Ascending aorta (tissue), 2 donors: Measurements from ENCODE around the gene ALX1. TPM values are rescaled to one million over a fixed set of nuclear protein-coding genes. Genes with fewer than 3 reads are reported as not detected.

ENCODE experiments used
- DNase-seq, 2 donors: peaks; one replicate each; pipeline ENCODE4 v3.0.0-alpha.2; 2019; ENCODE audit warnings: low spot score in 2 of 2
- H3K27ac ChIP-seq, 2 donors: fragments of 200-600 bp; sonication (generic); one replicate each; pipeline ENCODE4 v1.5.1; 2016 to 2017; ENCODE audit warnings: mild to moderate bottlenecking in 1 of 2
- H3K27me3 ChIP-seq: fragments of 200-600 bp; sonication (generic); one replicate; pipeline ENCODE4 v1.5.1; 2017
- H3K36me3 ChIP-seq, 2 donors: fragments of 200-600 bp; sonication (generic); one replicate each; pipeline ENCODE4 v1.5.1; 2016
- H3K4me1 ChIP-seq, 2 donors: fragments of 200-600 bp; sonication (generic); one replicate each; pipeline ENCODE4 v1.5.1; 2016 to 2017; ENCODE audit warnings: mild to moderate bottlenecking in 1 of 2
- H3K4me3 ChIP-seq, 2 donors: fragments of 200-600 bp; sonication (generic); one replicate each; pipeline ENCODE4 v1.5.1; 2016 to 2017; ENCODE audit warnings: mild to moderate bottlenecking in 1 of 2
- H3K9me3 ChIP-seq, 2 donors: fragments of 200-600 bp; sonication (generic); one replicate each; pipeline ENCODE4 v1.5.1; 2016
- intact Hi-C: fragments of 100-400 bp; cut with DNase I; formaldehyde crosslinking; loops from one replicate; pipeline ENCODE4 v1.15.1; 2023
- total RNA-seq: library from RNA; depleted of rRNA; stranded (reverse); fragments of >200 nt; gene quantifications from one replicate; pipeline ENCODE4 v1.1.0, GENCODE V29; 2016
- TF ChIP-seq, protein P1 (sequence below), 3 experiments: fragments of 200-600 bp in 2 of 3; fragments of 450-650 bp in 1 of 3; sonication (generic) in 2 of 3; IDR thresholded peaks; one replicate each; pipeline ENCODE4 v1.5.1; 2016 to 2019; ENCODE audit warnings: antibody characterized with exemption in 3 of 3, mild to moderate bottlenecking in 1 of 3, moderate library complexity in 1 of 3

The ALX1 gene
- total RNA-seq, 1 donor from 2014 or later, result not detected

DNA sequence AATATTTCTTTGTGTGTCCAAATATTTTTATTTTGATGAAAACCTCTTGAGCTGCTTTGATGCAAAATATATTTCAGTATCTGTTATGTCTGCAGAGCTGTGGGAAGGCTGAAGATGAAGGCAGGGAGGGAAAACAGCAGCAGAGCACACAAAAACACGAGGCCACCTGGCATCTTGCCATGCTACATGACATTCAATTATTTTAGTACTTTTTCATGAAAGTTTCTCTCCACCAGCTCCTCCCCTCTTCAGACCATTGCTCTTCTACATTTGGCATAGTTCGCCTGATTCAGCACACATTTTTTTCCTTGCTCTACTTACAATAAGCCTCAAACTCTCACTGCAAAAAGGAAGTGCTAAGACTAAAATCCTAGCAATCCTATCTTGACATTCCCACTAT is 4.6 kb upstream of the ALX1 start:
- H3K27me3 ChIP-seq, result peaks cover 17% of the 10 kb centered on the region
- DNase-seq, result no peak

DNA sequence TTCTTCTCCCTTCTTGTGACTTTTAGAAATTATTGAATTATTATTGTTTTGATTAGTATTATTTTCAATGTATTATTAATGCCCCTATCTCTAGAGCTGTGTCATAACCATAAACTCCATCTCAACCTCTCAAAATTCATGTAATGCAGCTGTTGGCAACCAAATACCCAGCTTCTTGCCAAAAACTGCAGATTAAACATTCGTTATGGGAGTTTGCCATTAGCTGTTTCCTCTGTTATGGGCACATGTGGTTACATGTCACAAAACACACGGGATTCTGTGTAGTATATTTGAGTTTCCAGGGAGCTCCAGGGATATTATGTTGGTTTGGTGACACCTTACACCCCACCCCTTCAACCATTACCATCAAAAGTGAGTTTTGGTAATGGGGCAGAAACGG is 2.8 kb upstream of the ALX1 start:
- Histone ChIP-seq H3K9me3 (peaks cover 0 to 13% of the 10 kb centered on the region in 2 donors), H3K27ac (no peak overlapping the region), H3K4me1 (peaks cover 0 to 11% of the 10 kb centered on the region in 2 donors), H3K36me3 (no peaks in the 10 kb centered on the region), H3K4me3 (no peak overlapping the region), H3K27me3 (peaks cover 17% of the 10 kb centered on the region)
- DNase-seq, result no peak
- intact Hi-C loops, result no loop called here
- TF ChIP-seq, protein P1, sequence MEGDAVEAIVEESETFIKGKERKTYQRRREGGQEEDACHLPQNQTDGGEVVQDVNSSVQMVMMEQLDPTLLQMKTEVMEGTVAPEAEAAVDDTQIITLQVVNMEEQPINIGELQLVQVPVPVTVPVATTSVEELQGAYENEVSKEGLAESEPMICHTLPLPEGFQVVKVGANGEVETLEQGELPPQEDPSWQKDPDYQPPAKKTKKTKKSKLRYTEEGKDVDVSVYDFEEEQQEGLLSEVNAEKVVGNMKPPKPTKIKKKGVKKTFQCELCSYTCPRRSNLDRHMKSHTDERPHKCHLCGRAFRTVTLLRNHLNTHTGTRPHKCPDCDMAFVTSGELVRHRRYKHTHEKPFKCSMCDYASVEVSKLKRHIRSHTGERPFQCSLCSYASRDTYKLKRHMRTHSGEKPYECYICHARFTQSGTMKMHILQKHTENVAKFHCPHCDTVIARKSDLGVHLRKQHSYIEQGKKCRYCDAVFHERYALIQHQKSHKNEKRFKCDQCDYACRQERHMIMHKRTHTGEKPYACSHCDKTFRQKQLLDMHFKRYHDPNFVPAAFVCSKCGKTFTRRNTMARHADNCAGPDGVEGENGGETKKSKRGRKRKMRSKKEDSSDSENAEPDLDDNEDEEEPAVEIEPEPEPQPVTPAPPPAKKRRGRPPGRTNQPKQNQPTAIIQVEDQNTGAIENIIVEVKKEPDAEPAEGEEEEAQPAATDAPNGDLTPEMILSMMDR (IDR thresholded peaks at IDR 0.05), result no peak

More for the DNA sequence above, 4.6 kb upstream of the ALX1 start:
- TF ChIP-seq, protein P1 (IDR thresholded peaks at IDR 0.05), result no peak
- H3K4me1 ChIP-seq, result peaks cover 0 to 5% of the 10 kb centered on the region in 2 donors
- peaks cover 0 to 13% of the 10 kb centered on the region in 2 donors for H3K9me3 ChIP-seq
- H3K27ac ChIP-seq, result no peak overlapping the region
- no peaks in the 10 kb centered on the region for H3K36me3 ChIP-seq
- H3K4me3 ChIP-seq, result no peak overlapping the region
- intact Hi-C loops, result no loop called here

DNA sequence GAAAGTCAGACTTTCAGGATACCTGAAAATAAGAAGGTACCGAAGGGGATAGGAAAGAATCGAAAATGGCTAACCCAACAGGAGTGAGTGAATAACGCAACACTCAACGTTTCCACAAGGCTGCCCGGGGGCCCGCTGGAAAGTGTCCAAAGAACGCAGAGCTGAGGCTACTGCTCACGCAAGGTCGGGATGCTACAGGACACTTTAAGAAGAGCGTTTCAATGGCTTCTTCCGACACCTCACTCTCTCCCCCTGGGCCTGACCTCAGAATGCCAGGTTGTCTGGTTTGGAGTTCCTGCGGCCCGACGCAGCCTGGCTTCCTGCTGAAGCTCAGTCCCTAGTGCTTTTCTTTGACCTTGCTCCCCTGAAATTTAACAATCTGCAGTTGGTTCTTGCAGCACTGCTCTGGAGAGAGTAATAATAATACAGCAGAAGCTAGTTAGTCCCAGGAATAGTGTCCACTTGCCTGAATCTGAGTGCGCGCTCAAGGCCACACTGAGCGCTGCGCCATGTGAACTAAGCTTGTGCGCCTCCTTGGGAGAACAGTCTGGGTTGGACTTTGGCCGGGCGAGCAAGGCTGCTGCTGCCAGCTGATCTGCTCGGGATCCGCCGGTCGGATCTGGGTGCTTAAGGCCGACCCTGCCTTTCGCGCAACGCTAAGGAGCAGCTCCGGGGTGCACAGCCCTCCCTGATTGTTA is 2.0 kb upstream of the ALX1 start:
- no peak for DNase-seq
- intact Hi-C loops, result no loop called here
- Histone ChIP-seq H3K4me1 (peaks cover 0 to 11% of the 10 kb centered on the region in 2 donors), H3K36me3 (no peaks in the 10 kb centered on the region), H3K4me3 (no peak overlapping the region), H3K27me3 (peaks cover 17% of the 10 kb centered on the region), H3K9me3 (peaks cover 0 to 13% of the 10 kb centered on the region in 2 donors), H3K27ac (no peak overlapping the region)
- TF ChIP-seq, protein P1 (IDR thresholded peaks at IDR 0.05), result no peak

DNA sequence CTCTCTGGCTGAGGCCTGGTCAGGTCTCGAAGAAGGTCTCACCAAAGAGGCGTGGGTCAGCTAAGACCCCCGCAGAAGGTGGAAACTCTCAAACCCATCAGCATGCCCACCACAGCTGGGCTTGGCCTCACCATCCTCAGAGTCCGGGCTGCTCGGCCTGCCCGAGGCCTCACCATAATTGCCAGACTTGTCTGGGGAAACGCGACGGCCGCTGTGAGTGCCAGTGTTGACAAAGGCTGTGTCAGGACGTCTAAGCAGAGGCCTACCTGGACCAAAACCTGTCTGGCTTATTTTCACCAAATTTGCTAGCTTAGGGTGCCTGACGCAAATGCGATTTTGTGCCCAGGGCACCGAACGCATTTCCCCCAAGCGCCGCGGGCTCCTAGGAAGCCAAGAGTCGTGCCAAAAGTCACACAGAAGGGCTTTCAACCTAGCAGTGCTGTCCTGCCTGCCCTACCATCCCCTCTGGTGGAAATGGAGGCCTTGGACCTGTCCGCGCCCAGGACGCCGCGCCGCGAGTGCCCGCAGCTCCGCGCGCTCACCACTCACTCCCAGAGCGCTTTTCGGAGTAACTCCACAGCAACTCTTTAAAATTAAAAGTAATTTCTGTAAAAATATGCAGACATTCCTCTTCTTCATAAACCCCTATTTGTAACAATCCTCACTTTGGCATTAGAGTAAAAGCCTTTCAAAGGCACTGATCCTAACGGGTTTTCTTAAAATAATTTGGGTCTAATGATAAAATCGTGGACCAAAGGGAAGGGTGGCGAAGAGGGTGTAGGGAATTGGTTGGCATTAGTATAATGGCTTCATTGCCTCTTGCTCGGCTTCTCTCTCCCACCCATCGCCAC is 1.2 kb upstream of the ALX1 start:
- H3K4me3 ChIP-seq, result no peak overlapping the region
- no peak for DNase-seq
- TF ChIP-seq, protein P1 (IDR thresholded peaks at IDR 0.05), result no peak
- no peaks in the 10 kb centered on the region for H3K36me3 ChIP-seq
- intact Hi-C loops, result no loop called here
- H3K27ac ChIP-seq, result no peak overlapping the region
- H3K4me1 ChIP-seq, result peaks cover 0 to 11% of the 10 kb centered on the region in 2 donors
- H3K9me3 ChIP-seq, result peaks cover 0 to 13% of the 10 kb centered on the region in 2 donors
- peaks cover 17% of the 10 kb centered on the region for H3K27me3 ChIP-seq

DNA sequence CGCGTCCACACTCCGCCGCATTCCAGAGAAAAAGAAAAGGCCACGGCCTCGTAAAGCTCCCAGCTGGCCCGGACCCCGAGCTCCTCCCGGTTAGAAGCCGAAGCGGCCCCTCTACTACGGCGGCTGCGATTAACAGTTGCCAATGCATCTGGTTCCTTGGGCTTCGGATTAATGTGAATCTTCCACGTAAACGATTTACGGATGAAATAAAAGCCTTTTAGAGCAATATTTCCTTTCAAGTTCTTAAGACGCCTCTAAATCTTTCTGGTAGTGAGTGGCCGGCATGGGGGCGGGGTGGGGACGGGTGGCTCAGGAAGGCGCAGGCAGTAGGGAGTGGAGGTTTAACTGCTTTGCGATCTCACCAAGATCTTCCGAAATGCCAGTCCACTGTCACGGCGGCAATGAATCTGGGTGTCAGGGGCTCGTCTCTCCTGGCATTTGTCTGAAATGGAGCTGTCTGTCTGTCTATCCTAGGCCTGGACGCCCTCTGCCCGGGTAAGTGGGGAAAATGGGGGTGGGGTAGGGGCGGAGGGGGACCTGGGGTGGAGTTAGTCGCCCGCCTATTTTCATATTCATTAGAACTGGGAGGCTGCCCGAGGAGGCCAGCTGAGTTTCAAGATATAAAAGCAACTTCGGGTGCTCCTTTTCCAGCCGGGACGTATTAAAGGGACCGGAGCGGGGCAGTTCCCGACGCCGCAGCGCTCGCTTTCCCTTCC is 413 bp upstream of the ALX1 start:
- no peak overlapping the region for H3K27ac ChIP-seq
- H3K9me3 ChIP-seq, result peaks cover 0 to 13% of the 10 kb centered on the region in 2 donors
- H3K36me3 ChIP-seq, result no peaks in the 10 kb centered on the region
- TF ChIP-seq, protein P1 (IDR thresholded peaks at IDR 0.05), result no peak
- intact Hi-C loops, result no loop called here
- peaks cover 0 to 11% of the 10 kb centered on the region in 2 donors for H3K4me1 ChIP-seq
- DNase-seq, result no peak
- peaks cover 17% of the 10 kb centered on the region for H3K27me3 ChIP-seq
- H3K4me3 ChIP-seq, result peak overlapping the region; percentile 38 to 52
